ENCODE measurements around the gene HOXA4.

- TF ChIP-seq, protein P1, sequence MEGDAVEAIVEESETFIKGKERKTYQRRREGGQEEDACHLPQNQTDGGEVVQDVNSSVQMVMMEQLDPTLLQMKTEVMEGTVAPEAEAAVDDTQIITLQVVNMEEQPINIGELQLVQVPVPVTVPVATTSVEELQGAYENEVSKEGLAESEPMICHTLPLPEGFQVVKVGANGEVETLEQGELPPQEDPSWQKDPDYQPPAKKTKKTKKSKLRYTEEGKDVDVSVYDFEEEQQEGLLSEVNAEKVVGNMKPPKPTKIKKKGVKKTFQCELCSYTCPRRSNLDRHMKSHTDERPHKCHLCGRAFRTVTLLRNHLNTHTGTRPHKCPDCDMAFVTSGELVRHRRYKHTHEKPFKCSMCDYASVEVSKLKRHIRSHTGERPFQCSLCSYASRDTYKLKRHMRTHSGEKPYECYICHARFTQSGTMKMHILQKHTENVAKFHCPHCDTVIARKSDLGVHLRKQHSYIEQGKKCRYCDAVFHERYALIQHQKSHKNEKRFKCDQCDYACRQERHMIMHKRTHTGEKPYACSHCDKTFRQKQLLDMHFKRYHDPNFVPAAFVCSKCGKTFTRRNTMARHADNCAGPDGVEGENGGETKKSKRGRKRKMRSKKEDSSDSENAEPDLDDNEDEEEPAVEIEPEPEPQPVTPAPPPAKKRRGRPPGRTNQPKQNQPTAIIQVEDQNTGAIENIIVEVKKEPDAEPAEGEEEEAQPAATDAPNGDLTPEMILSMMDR (conservative IDR thresholded peaks at IDR 0.05; ENCODE audit: low read depth in 2 of 2), result no peak
- TF ChIP-seq EZH2phosphoT487 (IDR thresholded peaks at IDR 0.05; ENCODE audit: unreplicated experiment), result peak; percentile 79
- TF ChIP-seq POLR2AphosphoS5 (IDR thresholded peaks at IDR 0.05; ENCODE audit: low read depth), result no peak
- TF ChIP-seq EZH2 (IDR thresholded peaks at IDR 0.05; ENCODE audit: low read depth, unreplicated experiment), result peak; percentile 95
- TF ChIP-seq CREB1 (CRISPR knock-in tag; IDR thresholded peaks at IDR 0.05; ENCODE audit: low read depth), result no peak
- TF ChIP-seq JUNB (IDR thresholded peaks at IDR 0.05; ENCODE audit: unreplicated experiment), result no peak
- TF ChIP-seq REST (IDR thresholded peaks at IDR 0.05; ENCODE audit: unreplicated experiment), result no peak
- no peak for TF ChIP-seq STAT1 (IDR thresholded peaks at IDR 0.05; ENCODE audit: unreplicated experiment)
- TF ChIP-seq ZNF114 (CRISPR knock-in tag; IDR thresholded peaks at IDR 0.05), result no peak
- no peak for TF ChIP-seq ZNF462 (CRISPR knock-in tag; IDR thresholded peaks at IDR 0.05)
- TF ChIP-seq NANOG (IDR thresholded peaks at IDR 0.05; ENCODE audit: borderline replicate concordance), result no peak
- TF ChIP-seq, protein P2, sequence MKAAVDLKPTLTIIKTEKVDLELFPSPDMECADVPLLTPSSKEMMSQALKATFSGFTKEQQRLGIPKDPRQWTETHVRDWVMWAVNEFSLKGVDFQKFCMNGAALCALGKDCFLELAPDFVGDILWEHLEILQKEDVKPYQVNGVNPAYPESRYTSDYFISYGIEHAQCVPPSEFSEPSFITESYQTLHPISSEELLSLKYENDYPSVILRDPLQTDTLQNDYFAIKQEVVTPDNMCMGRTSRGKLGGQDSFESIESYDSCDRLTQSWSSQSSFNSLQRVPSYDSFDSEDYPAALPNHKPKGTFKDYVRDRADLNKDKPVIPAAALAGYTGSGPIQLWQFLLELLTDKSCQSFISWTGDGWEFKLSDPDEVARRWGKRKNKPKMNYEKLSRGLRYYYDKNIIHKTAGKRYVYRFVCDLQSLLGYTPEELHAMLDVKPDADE (IDR thresholded peaks at IDR 0.05), result no peak
- TF ChIP-seq ZNF331 (CRISPR knock-in tag; IDR thresholded peaks at IDR 0.05; ENCODE audit: low read depth), result no peak
These were observed 45.3 kb upstream of the HOXA4 start for GRCh38 chr7:27175626-27176523.

Data from GM23338 (cell line).